ENCODE results near the gene VAC14.

DNA sequence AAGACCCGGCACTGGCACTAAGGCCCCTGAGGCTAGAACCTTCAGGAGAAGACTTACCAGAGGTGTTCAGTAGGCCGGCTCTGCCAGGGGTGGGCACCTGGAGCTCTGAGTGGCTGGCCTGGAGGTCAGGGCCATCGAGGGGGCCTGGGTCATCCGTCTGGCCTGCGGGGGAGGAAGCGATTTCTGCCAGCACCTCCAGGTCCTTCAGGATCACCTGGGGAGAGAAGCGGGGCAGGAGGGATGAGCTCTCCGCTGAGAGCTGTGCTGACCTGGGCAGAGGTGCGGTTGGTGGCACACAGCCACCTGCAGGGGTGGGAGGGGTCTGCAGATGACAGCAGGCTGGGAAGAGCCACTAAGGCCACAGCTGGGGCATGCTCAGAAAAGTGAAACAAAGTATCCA is 56.6 kb downstream of the VAC14 start:
- TF ChIP-seq, protein P1, sequence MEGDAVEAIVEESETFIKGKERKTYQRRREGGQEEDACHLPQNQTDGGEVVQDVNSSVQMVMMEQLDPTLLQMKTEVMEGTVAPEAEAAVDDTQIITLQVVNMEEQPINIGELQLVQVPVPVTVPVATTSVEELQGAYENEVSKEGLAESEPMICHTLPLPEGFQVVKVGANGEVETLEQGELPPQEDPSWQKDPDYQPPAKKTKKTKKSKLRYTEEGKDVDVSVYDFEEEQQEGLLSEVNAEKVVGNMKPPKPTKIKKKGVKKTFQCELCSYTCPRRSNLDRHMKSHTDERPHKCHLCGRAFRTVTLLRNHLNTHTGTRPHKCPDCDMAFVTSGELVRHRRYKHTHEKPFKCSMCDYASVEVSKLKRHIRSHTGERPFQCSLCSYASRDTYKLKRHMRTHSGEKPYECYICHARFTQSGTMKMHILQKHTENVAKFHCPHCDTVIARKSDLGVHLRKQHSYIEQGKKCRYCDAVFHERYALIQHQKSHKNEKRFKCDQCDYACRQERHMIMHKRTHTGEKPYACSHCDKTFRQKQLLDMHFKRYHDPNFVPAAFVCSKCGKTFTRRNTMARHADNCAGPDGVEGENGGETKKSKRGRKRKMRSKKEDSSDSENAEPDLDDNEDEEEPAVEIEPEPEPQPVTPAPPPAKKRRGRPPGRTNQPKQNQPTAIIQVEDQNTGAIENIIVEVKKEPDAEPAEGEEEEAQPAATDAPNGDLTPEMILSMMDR (IDR thresholded peaks at IDR 0.05) = no peak
- TF ChIP-seq POLR2A (IDR thresholded peaks at IDR 0.05) = no peak
